Forelimb muscle (tissue), 1 donor: ENCODE results near the gene RBBP7. TPM values are rescaled to one million over a fixed set of nuclear protein-coding genes. Genes with fewer than 3 reads are reported as not detected.
A peak's percentile ranks its signal among the peaks of the same experiment; 100 is the strongest.

Source experiments
- DNase-seq: peaks from one replicate; pipeline ENCODE4 v3.0.0-alpha.2; 2013; ENCODE audit warnings: low read depth
- polyA plus RNA-seq: library from polyadenylated mRNA; unstranded; fragments of 120-200 nt; gene quantifications from one replicate; pipeline ENCODE4 v1.2.1, GENCODE V29; 2013; ENCODE audit not compliant: insufficient read length

The RBBP7 gene
- 165 TPM for polyA plus RNA-seq

- DNase-seq: peak; percentile 76
Measured at GRCh38 chrX:16870095-16870861, at the start of gene RBBP7. TSS of gene RBBP7 (minus strand) at chrX:16870362. CDS start at chrX:16870053, 309 bp downstream.

- no peak for DNase-seq
Measured at GRCh38 chrX:16918979-16919378, 48.8 kb upstream of the RBBP7 start.

- DNase-seq: no peak
Measured at GRCh38 chrX:16917120-16917519, 47.0 kb upstream of the RBBP7 start.

GRCh38 chrX:16916561-16916960 lies 46.4 kb upstream of the RBBP7 start:
- DNase-seq: no peak

GRCh38 chrX:16914058-16914457 lies 43.9 kb upstream of the RBBP7 start:
- DNase-seq: no peak

- no peak for DNase-seq
Measured at GRCh38 chrX:16910376-16910775, 40.2 kb upstream of the RBBP7 start.

- DNase-seq: no peak
Measured at GRCh38 chrX:16903274-16904022, 33.3 kb upstream of the RBBP7 start.

- no peak for DNase-seq
Measured at GRCh38 chrX:16897445-16897844, 27.3 kb upstream of the RBBP7 start.

GRCh38 chrX:16892504-16893362 lies 22.6 kb upstream of the RBBP7 start:
- peak; percentile 51 for DNase-seq

- no peak for DNase-seq
Measured at GRCh38 chrX:16885628-16886027, 15.5 kb upstream of the RBBP7 start.

- DNase-seq: no peak
Measured at GRCh38 chrX:16883487-16883804, 13.3 kb upstream of the RBBP7 start.

- no peak for DNase-seq
Measured at GRCh38 chrX:16882702-16883486, 12.7 kb upstream of the RBBP7 start.

- no peak for DNase-seq
Measured at GRCh38 chrX:16882169-16882568, 12.0 kb upstream of the RBBP7 start.

GRCh38 chrX:16876696-16877095 lies 6.5 kb upstream of the RBBP7 start:
- DNase-seq: no peak

- no peak for DNase-seq
Measured at GRCh38 chrX:16874458-16875095, 4.4 kb upstream of the RBBP7 start.

GRCh38 chrX:16873106-16873505 lies 2.9 kb upstream of the RBBP7 start:
- no peak for DNase-seq

GRCh38 chrX:16870862-16871815 lies 977 bp upstream of the RBBP7 start:
- DNase-seq: no peak

GRCh38 chrX:16869393-16870094 lies 618 bp downstream of the RBBP7 start:
- DNase-seq: no peak

GRCh38 chrX:16868920-16869319 lies 1.2 kb downstream of the RBBP7 start:
- DNase-seq: no peak
